Right forelimb (tissue), 1 donor: ENCODE results near the gene MLLT6.

Experiments used
- DNase-seq: peaks from one replicate; pipeline ENCODE4 v3.0.0-alpha.2; 2018

The MLLT6 gene

DNA sequence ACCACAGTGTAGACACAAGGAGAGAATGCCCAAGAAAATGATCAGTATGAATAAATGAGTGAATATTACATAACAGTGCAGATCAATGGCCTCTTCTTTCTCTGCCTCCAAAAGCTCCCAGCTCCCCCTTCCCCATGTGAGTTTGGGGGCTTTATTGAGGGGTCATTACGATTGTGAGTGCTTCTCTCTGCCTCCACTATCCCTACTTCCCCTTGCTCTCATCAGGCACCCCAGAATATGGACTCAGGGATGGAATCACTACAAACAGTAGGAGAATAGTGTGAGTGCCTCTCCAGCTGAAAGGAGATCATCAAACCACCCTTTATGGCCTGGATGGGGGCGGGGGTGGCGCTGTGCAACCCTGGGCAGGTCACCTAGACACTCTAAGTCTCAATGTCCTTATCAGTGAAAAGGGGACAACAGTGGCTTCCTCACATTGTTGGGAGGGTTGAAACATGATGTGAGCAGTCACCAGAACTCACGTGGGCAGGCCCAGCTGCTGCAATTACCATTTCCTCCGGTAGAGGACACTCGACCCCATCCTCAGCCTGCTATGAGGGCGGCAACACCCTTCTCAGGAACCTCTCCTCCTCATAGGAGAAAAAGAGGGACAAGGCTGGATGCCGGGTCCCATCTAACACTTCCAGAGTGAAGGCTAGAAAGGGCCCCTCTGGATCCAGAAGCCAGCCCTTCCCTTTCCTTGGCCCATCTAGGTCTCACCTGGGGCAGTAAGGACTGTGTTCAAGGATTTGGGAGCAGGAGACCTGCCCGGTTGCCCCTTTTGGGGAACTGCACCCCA is 28.2 kb upstream of the MLLT6 start:
- peak; percentile 86 for DNase-seq

DNA sequence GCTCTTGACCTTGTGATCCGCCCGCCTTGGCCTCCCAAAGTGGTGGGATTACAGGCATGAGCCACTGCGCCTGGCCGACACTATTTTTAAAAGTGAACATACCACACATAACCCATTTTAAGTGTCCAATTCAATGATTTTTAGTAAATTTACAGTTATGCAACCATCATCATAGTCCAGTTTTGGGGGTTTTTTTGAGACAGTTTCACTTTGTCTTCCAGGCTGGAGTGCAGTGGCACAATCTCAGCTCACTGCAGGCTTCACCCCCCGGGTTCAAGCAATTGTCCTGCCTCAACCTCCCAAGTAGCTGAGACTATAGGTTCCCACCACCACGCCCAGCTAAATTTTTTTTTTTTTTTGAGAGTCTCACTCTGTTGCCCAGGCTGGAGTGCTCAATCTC is 27.3 kb upstream of the MLLT6 start:
- DNase-seq: no peak

GRCh38 chr17:38681096-38681495 is 24.0 kb upstream of the MLLT6 start:
- DNase-seq: no peak

GRCh38 chr17:38685491-38685890 is 19.6 kb upstream of the MLLT6 start:
- DNase-seq: no peak

DNA sequence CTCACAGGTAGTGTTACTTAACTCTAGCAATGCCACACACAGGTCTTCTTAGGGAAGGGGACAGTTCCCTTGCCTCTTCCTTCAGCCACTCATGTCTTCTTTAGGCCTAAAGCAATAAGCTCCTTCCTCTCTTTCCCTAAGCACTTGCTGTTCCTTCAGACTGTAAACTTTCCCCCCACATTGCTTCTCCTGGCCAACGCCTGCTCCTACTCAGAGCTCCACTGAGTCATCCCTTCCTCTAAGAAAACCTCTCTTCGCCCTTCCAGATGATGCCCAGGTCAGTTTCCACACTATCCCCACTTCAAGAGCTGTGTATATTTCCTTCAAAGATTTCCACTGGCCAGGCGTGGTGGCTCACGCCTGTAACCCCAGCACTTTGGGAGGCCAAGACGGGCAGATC is 17.8 kb upstream of the MLLT6 start:
- DNase-seq: no peak

DNA sequence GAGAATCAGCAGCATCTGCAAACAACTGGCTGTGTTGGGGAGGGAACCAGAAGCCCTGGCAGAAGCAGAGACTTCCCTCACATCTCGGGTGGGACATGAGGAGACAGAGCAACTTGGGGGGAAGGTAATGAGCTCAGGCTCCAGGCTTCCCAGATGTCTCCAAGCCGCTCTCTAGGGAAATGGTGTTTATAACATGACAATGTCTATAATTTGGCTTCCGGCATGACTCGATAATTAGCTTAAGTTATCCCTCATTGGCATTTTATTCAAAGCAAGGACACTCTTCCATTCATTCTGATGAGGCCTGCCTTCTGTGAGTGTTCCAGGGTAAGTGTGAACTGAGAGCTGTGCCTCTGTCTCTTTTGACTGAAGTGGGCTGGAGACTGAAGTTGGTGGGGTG is 14.7 kb upstream of the MLLT6 start:
- DNase-seq: no peak

- DNase-seq: no peak
These were observed 13.9 kb upstream of the MLLT6 start for GRCh38 chr17:38691154-38691553.

DNA sequence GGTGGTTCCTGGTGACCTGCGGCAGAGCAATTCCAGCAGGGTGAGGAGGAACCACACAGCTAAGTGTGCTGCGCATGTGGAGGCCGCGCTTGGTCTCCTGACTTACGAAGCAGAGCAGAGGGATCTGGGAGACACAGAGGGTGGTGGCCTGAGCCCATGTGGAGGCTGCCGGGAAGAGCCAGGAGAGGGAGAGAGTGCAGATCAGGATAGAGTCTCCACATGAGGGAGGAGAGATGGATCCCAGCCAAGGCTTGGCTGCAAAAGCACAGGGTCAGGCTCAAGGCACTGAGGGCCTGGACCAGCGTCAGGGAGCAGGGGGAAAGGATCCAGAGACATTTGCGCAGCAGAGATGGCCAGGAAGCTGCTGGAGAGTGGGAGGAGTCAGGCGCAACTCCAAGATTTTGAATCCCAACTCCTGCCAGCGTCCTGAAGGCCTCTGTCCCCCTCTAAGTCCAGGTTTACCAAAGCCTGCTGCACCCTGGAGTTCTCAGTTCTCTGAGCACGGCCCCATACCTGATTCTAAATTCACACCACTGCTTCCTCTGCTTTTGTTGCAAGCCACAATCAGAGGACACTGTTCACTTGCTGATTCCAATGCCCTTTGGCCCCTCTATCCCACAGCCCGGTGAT is 11.3 kb upstream of the MLLT6 start:
- DNase-seq: peak; percentile 87

DNA sequence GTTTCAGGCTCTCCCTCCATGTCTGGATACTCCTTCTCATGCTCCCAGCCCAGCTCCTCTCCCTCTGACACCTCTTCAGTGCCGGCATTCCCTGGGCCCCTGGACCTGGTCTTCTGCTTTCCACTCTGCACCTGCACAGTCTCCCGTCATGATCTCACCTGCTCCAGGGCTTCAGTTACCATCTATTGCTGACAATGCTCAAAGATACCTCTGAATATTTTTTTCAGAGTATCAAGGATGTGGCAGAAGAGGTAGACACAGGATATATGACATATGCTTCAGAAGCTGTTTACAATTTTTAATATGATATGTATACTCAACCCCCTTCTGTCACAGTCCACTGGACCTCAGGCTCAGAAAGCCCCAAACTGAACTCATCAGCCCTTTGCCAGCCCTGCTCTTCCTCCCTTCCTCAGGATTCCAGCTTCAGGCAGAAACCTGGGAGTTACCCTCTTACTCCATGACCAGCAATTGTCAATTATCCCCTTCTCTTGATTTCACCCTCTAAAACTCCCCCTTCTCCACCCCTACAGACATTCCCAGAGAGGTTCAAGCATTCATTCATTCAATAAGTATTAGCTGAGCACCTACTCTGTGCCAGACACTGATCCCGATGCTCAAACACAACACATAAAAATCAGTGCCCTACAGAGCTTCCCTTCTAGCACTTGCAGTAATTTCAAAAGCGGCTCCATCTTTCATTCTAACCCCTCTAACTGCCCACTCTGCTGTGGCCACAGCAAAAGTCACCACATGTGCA is 7.8 kb upstream of the MLLT6 start:
- DNase-seq: no peak

DNA sequence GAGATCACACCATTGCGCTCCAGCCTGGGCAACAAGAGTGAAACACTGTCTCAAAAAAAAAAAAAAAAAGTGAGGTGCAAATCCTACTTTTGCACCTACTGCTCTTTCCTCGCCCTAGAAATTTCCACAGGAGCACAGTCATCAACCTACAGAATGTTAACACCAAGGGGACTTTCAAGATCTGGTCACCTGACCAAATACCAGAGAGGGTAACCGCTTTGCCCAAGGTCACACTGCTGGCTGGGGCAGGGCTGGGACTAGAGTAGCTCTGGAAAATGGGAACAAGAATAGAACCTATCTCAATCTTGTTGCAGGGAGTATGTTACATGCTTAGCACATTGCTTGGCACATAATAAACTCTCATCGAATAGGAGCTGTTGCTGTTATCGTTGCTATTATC is 6.3 kb upstream of the MLLT6 start:
- DNase-seq: no peak

GRCh38 chr17:38701504-38702165 is 3.4 kb upstream of the MLLT6 start:
- DNase-seq: no peak

- peak; percentile 91 for DNase-seq
These were observed 2.7 kb upstream of the MLLT6 start for GRCh38 chr17:38702166-38702915.

- no peak for DNase-seq
These were observed 1.9 kb upstream of the MLLT6 start for GRCh38 chr17:38702916-38703741.

DNA sequence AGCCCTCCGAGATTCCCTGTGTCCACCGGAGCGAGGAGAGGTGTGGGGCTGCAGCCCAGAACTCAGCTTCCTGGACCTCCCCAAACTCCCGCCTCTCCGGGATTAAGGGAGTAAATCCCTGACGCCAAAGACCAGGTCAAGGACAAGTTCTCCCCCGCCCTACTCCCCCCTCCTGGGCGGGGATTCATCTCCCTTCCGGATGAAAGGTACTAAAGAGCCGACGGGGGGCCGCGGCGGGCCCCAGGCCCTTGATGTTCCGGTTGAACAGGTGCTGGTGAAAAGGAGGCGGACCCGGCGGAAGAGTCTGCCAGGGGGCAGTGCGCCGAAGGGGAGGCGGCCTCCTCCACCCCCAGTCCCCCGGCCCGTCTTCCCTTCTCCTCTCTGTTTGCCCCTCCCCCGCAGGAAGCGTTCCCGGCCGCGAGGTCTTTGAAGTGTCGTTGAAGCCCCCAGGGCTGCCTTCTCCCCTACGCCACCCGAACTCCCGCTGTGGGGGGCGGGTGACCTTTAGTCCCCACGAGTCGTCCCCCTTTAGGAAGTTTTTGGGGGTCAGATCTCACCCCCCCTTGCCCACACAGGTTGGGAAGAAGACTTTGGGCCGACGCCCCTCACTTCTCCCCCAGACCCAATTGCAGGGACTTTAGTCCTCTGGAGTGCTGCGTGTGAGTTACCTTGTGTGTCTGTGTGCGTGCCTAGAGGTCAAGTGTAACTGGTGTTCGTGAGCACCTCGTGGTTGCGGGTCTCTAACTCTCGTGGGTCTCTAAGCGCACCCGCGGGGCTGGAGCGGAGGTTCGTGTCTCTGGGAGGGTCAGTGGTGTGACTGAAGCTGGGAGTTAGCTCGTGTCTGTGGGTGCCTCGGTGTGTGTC is 1.1 kb upstream of the MLLT6 start:
- peak; percentile 73 for DNase-seq

DNA sequence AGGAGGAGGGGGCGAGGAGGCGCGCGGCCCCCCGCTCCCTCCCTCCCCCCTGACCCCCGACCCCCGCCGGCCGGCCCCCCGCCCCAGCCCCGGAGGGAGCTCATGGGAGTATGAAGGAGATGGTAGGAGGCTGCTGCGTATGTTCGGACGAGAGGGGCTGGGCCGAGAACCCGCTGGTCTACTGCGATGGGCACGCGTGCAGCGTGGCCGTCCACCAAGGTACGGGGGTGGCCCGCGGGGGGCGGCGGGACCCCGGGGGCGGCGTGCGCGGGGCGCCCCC is 390 bp downstream of the MLLT6 start:
- no peak for DNase-seq

- peak; percentile 64 for DNase-seq
These were observed 881 bp downstream of the MLLT6 start for GRCh38 chr17:38705803-38706504.

DNA sequence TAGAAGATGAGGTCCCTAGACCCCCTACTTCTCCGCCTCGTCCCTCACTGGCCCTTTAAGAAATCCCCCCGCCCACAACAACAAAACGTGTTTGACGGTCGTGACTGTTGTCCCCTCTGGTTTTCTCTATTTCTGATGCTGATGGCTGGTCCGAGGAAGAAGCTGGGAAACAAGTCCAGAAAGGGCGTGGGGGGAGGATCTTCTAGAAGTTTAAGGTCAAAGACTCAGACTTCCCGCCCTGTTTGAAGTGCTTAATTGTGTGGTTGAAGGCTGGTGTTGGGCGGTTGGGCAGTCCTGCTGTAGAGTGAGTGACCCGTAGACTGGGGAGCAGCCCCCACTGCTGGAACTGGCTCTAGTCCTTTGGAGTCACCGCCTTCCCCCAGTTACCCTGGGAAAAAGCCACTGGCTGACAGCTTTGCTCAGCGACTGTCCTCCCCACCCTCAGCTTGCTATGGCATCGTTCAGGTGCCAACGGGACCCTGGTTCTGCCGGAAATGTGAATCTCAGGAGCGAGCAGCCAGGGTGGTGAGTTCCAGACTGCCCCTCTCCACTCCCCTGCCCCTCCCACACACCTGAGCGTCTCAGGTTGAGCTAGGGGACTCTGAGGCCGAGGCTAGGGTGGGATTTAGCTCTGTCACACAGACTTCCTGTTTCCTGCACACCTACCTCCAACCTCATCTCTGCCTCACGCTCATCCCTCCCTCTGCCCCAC is 1.6 kb downstream of the MLLT6 start:
- no peak for DNase-seq

DNA sequence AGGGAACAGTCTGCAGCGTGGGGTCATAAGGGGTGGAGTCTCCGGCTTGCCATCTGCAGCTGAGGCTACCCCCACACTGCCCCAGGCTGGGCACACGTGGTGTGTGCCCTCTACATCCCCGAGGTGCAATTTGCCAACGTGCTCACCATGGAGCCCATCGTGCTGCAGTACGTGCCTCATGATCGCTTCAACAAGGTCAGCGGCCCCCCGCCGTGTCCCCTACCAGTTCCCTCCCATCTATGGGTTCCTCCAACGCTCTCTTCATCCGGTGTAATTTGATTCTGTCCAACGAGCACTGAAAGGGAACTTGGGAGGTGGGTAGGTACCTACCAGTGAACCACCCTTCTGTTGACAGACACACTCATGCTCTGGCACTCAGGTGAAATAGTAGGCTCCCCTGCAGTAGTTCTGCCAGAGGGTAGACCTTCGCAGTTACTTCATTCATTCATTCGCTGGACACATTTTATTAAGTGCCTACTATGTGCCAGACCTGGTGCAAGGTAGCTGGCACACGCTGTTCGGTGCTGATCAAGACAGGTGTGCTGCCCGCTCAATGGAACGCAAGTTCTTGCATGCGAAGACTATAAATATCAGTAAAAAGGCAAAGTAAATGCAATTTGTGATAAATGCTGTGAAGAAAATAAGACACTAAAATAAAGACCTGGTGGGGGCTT is 2.7 kb downstream of the MLLT6 start:
- DNase-seq: no peak
